OCI-LY3 (cell line): ENCODE results near the gene FMNL3.

Experiments
- H2AFZ ChIP-seq: fragments of 200-600, 300-600 bp; shearing (Covaris generic); 2 replicates; pipeline ENCODE4 v1.6.0; 2014; ENCODE audit warnings: antibody characterized with exemption, low read depth, low read length
- H3K27ac ChIP-seq: fragments of 200-600, 300-600 bp; sonication (generic); 2 replicates; pipeline ENCODE4 v1.5.1; 2014; ENCODE audit warnings: mild to moderate bottlenecking, low read length, moderate library complexity, mixed read lengths
- H3K27me3 ChIP-seq: fragments of 200-600, 300-600 bp; sonication (generic); 2 replicates; pipeline ENCODE4 v1.6.1; 2014; ENCODE audit warnings: low read depth, low read length, mixed read lengths
- H3K36me3 ChIP-seq: fragments of 200-600, 300-600 bp; sonication (generic); replicated peaks from 2 replicates; pipeline ENCODE3; 2014; ENCODE audit warnings: low read depth, low read length, mixed read lengths
- H3K4me1 ChIP-seq: fragments of 300-600, 200-600 bp; sonication (generic); 2 replicates; pipeline ENCODE4 v1.6.1; 2014; ENCODE audit warnings: low read length, mixed read lengths
- H3K4me2 ChIP-seq: fragments of 200-600, 300-600 bp; sonication (generic); 2 replicates; pipeline ENCODE4 v1.6.1; 2014; ENCODE audit warnings: low read length, mixed read lengths
- H3K4me3 ChIP-seq: fragments of 300-600, 200-600 bp; sonication (generic); 2 replicates; pipeline ENCODE4 v1.5.1; 2014; ENCODE audit warnings: antibody characterized with exemption, mild to moderate bottlenecking, low read length, moderate library complexity
- H3K79me2 ChIP-seq: fragments of 300-600, 200-600 bp; shearing (Covaris generic); 2 replicates; pipeline ENCODE4 v1.6.1; 2014; ENCODE audit warnings: mild to moderate bottlenecking, low read length, mixed read lengths
- H3K9ac ChIP-seq: fragments of 300-600, 200-600 bp; shearing (Covaris generic); 2 replicates; pipeline ENCODE4 v1.6.0; 2014; ENCODE audit warnings: mild to moderate bottlenecking, low read length, moderate library complexity
- H3K9me3 ChIP-seq: fragments of 200-600, 300-600 bp; shearing (Covaris generic); 2 replicates; pipeline ENCODE4 v1.6.1; 2014; ENCODE audit warnings: low read length, mixed read lengths; ENCODE audit not compliant: insufficient read depth
- H4K20me1 ChIP-seq: fragments of 200-600, 300-600 bp; sonication (generic); 2 replicates; pipeline ENCODE4 v1.6.1; 2016; ENCODE audit warnings: low read length, mixed read lengths; ENCODE audit not compliant: insufficient read depth
- EZH2phosphoT487 ChIP-seq: fragments of 200-600 bp; shearing (Covaris generic); IDR thresholded peaks from 2 replicates; pipeline ENCODE4 v1.6.1; 2018; ENCODE audit warnings: antibody characterized with exemption, mixed run types, low read depth
- TF ChIP-seq, protein P1 (sequence below): fragments of 200-600, 300-600 bp; sonication (generic); IDR thresholded peaks from 2 replicates; pipeline ENCODE4 v1.5.1; 2014; ENCODE audit warnings: antibody characterized with exemption, low read length, low read depth

The FMNL3 gene

DNA sequence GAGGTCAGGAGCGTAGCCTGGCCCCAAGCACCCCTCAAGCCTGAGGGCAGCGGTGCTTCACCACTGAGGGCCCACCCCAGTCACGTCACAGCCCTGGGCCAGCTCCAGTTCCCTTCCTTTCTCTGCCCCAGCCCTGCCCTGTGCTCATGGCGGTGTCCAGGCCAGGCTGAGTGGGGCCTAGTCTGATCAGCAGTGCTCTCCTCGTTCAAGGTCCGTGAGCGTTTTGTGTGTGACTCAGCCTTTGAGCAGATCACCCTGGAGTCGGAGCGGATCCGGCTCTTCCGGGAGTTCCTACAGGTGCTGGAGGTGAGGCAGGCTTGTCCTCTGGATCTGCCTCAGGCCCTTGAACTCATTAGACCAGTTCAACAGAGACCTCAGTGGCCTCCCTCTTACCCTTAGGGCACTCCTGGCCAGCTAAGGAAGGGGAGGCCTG is 64.8 kb downstream of the FMNL3 start:
- Histone ChIP-seq H3K36me3 (peaks cover 63% of the 10 kb centered on the region), H3K79me2 (no peaks in the 10 kb centered on the region), H3K27ac (no peak overlapping the region), H4K20me1 (no peaks in the 10 kb centered on the region; the same call in 1 of the 2 replicates), H3K4me2 (no peak overlapping the region), H3K4me1 (peaks cover 22% of the 10 kb centered on the region), H2AFZ (no peak overlapping the region), H3K4me3 (no peak overlapping the region), H3K9ac (no peak overlapping the region), H3K27me3 (no peaks in the 10 kb centered on the region), H3K9me3 (no peaks in the 10 kb centered on the region)
- TF ChIP-seq, protein P1, sequence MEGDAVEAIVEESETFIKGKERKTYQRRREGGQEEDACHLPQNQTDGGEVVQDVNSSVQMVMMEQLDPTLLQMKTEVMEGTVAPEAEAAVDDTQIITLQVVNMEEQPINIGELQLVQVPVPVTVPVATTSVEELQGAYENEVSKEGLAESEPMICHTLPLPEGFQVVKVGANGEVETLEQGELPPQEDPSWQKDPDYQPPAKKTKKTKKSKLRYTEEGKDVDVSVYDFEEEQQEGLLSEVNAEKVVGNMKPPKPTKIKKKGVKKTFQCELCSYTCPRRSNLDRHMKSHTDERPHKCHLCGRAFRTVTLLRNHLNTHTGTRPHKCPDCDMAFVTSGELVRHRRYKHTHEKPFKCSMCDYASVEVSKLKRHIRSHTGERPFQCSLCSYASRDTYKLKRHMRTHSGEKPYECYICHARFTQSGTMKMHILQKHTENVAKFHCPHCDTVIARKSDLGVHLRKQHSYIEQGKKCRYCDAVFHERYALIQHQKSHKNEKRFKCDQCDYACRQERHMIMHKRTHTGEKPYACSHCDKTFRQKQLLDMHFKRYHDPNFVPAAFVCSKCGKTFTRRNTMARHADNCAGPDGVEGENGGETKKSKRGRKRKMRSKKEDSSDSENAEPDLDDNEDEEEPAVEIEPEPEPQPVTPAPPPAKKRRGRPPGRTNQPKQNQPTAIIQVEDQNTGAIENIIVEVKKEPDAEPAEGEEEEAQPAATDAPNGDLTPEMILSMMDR: no peak
- TF ChIP-seq EZH2phosphoT487: no peak

DNA sequence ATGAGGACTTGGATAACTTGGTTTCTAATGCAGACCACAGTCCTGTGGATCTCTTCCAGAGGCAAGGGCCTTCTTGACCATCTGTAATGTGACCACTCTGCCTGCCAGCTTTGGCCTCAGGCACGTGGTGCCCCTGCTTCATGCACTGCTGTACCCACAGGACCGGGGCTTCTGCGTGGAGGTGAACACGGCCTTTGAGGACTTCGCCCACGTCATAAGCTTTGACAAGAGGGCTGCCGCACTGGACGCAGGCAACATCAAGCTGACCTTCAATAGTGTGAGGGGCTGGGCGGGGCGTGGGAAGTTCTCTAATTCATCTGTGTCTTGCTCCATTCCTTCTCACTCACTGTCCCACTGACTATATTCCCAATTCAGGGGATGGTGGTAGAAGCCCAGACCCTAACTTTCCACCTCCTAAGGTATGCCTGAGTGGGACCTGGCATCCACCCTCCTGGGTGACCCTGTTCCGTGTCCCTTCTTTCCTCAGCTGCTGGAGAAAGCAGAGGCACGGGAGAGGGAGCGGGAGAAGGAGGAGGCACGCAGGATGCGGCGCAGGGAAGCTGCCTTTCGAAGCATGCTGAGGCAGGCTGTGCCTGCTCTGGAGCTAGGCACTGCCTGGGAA is 65.3 kb downstream of the FMNL3 start:
- H3K36me3 ChIP-seq: peaks cover 57% of the 10 kb centered on the region
- H3K4me2 ChIP-seq: no peak overlapping the region
- no peak overlapping the region for H3K4me3 ChIP-seq
- H3K4me1 ChIP-seq: peaks cover 27% of the 10 kb centered on the region
- H3K27ac ChIP-seq: no peak overlapping the region
- H3K9ac ChIP-seq: no peak overlapping the region
- TF ChIP-seq EZH2phosphoT487: no peak
- TF ChIP-seq, protein P1: no peak
- no peaks in the 10 kb centered on the region for H3K9me3 ChIP-seq
- no peaks in the 10 kb centered on the region for H3K79me2 ChIP-seq
- no peaks in the 10 kb centered on the region; the same call in 1 of the 2 replicates for H4K20me1 ChIP-seq
- no peak overlapping the region for H2AFZ ChIP-seq
- no peaks in the 10 kb centered on the region for H3K27me3 ChIP-seq

DNA sequence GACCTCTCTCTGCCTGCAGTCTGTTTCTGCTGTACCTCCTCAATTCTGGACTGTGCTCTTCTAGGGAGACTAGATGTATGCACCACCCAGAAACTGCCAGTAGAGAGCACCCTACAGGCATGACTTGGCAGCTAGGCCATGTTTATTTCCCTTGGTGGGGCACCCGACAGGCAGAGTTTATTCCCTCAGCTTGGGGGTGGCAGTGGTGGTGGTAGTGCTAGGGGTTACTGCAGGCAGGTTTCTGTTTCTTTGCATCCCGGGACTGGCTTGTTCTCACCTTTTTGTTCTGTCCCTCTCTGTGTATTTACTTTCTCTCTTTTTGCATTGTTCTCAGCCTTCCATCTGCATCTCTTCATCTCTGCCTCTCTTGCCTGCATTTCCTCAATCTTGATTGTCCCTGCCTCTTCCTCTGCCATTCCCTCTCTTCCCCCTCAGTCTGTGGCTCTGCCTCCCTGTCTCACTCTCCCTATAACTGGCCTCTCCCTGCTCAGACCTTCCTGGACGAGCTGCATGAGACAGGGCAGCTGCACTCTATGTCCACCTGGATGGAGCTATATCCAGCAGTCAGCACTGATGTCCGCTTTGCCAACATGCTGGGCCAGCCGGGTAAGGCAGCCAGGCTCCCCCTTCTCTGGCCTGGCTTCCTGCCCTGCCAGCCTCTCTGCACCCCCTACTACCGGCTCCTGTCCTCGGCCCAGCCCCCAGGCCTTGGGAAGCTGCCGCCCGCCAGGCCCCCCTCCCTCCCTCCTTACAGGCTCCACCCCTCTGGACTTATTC is 70.0 kb downstream of the FMNL3 start:
- H3K9me3 ChIP-seq: no peaks in the 10 kb centered on the region
- H3K9ac ChIP-seq: no peak overlapping the region
- no peak overlapping the region for H3K4me3 ChIP-seq
- TF ChIP-seq, protein P1: peak; percentile 72
- TF ChIP-seq EZH2phosphoT487: no peak
- H3K4me2 ChIP-seq: no peak overlapping the region
- peaks cover 18% of the 10 kb centered on the region for H3K4me1 ChIP-seq
- peaks cover 23% of the 10 kb centered on the region for H3K36me3 ChIP-seq
- no peak overlapping the region for H3K27ac ChIP-seq
- H3K79me2 ChIP-seq: no peaks in the 10 kb centered on the region
- no peak overlapping the region for H2AFZ ChIP-seq
- H4K20me1 ChIP-seq: no peaks in the 10 kb centered on the region; the same call in 1 of the 2 replicates
- no peaks in the 10 kb centered on the region for H3K27me3 ChIP-seq

- Histone ChIP-seq H3K27me3 (no peaks in the 10 kb centered on the region), H2AFZ (no peak overlapping the region), H3K4me3 (no peak overlapping the region), H3K4me1 (peaks cover 18% of the 10 kb centered on the region), H3K79me2 (no peaks in the 10 kb centered on the region), H3K9ac (no peak overlapping the region), H3K36me3 (peaks cover 18% of the 10 kb centered on the region), H3K4me2 (no peak overlapping the region), H3K27ac (no peak overlapping the region), H3K9me3 (no peaks in the 10 kb centered on the region), H4K20me1 (no peaks in the 10 kb centered on the region; the same call in 1 of the 2 replicates)
- TF ChIP-seq, protein P1: no peak
- no peak for TF ChIP-seq EZH2phosphoT487
Observed at GRCh38 chr12:49636574-49636973, 70.6 kb downstream of the FMNL3 start.
